Trophoblast cell (in vitro differentiated cells and primary cell): Measurements from ENCODE around the gene NAPB.
A peak's percentile ranks its signal among the peaks of the same experiment; 100 is the strongest.

Source experiments
- DNase-seq, 2 donors: peaks; one replicate each; pipeline ENCODE4 v3.0.0-alpha.2; 2016
- H2AFZ ChIP-seq: 2 replicates; pipeline ENCODE4 v1.6.1; 2013; ENCODE audit warnings: low read length, moderate library complexity, mild to moderate bottlenecking; ENCODE audit not compliant: insufficient read depth, poor library complexity
- H2AK5ac ChIP-seq: 2 replicates; pipeline ENCODE4 v1.6.1; 2013; ENCODE audit warnings: mild to moderate bottlenecking, low read length
- H2BK120ac ChIP-seq: 2 replicates; pipeline ENCODE4 v1.6.1; 2013; ENCODE audit warnings: low read length, mild to moderate bottlenecking, moderate library complexity; ENCODE audit not compliant: insufficient read depth, poor library complexity
- H2BK12ac ChIP-seq: 2 replicates; pipeline ENCODE4 v1.6.1; 2013; ENCODE audit warnings: mild to moderate bottlenecking, low read length, moderate library complexity
- H2BK5ac ChIP-seq: 2 replicates; pipeline ENCODE4 v1.6.1; 2013; ENCODE audit warnings: low read length, low read depth, moderate library complexity, mild to moderate bottlenecking; ENCODE audit not compliant: poor library complexity
- H3K14ac ChIP-seq: 2 replicates; pipeline ENCODE4 v1.6.1; 2013; ENCODE audit warnings: mild to moderate bottlenecking, low read length
- H3K18ac ChIP-seq: 2 replicates; pipeline ENCODE4 v1.6.1; 2013; ENCODE audit warnings: mild to moderate bottlenecking, low read length
- H3K23ac ChIP-seq: 2 replicates; pipeline ENCODE4 v1.6.1; 2013; ENCODE audit warnings: low read length
- H3K27ac ChIP-seq: 2 replicates; pipeline ENCODE4 v1.5.1; 2013; ENCODE audit warnings: low read depth, mild to moderate bottlenecking, inconsistent platforms, low read length, moderate library complexity
- H3K27me3 ChIP-seq: 2 replicates; pipeline ENCODE4 v1.6.1; 2013; ENCODE audit warnings: inconsistent platforms, mild to moderate bottlenecking, low read length, moderate library complexity; ENCODE audit not compliant: insufficient read depth
- H3K36me3 ChIP-seq, 2 experiments: 1 replicate in 1 of 2; 2 replicates in 1 of 2; pipeline ENCODE4 v1.6.1; 2013; ENCODE audit warnings: low read length in 2 of 2, mild to moderate bottlenecking in 2 of 2, moderate library complexity in 1 of 2; ENCODE audit not compliant: insufficient read depth in 2 of 2, control insufficient read depth in 1 of 2
- H3K4ac ChIP-seq: 2 replicates; pipeline ENCODE4 v1.6.1; 2013; ENCODE audit warnings: low read depth, mild to moderate bottlenecking, low read length, moderate library complexity
- H3K4me1 ChIP-seq, 2 experiments: 1 replicate in 1 of 2; 2 replicates in 1 of 2; pipeline ENCODE4 v1.6.1; 2013; ENCODE audit warnings: low read length in 2 of 2, mild to moderate bottlenecking in 2 of 2, moderate library complexity in 1 of 2; ENCODE audit not compliant: insufficient read depth in 2 of 2, control insufficient read depth in 1 of 2
- H3K4me2 ChIP-seq: 2 replicates; pipeline ENCODE4 v1.6.1; 2013; ENCODE audit warnings: inconsistent platforms, mild to moderate bottlenecking, low read length, moderate library complexity
- H3K4me3 ChIP-seq: 2 replicates; pipeline ENCODE4 v1.5.1; 2013; ENCODE audit warnings: mild to moderate bottlenecking, low read depth, low read length, inconsistent platforms
- H3K79me1 ChIP-seq: one replicate; pipeline ENCODE4 v1.6.1; 2013; ENCODE audit warnings: low read length
- H3K79me2 ChIP-seq: 2 replicates; pipeline ENCODE4 v1.6.1; 2013; ENCODE audit warnings: low read length, mild to moderate bottlenecking; ENCODE audit not compliant: control insufficient read depth, insufficient read depth, poor library complexity
- H3K9ac ChIP-seq: 2 replicates; pipeline ENCODE4 v1.6.1; 2013; ENCODE audit warnings: mild to moderate bottlenecking, low read length
- H3K9me3 ChIP-seq: 2 replicates; pipeline ENCODE4 v1.6.1; 2013; ENCODE audit warnings: low read depth, mild to moderate bottlenecking, control low read depth, inconsistent platforms, low read length; ENCODE audit not compliant: insufficient read depth
- H4K12ac ChIP-seq: 2 replicates; pipeline ENCODE4 v1.6.1; 2013; ENCODE audit warnings: low read depth, mild to moderate bottlenecking, low read length, moderate library complexity
- H4K8ac ChIP-seq: 2 replicates; pipeline ENCODE4 v1.6.1; 2013; ENCODE audit warnings: low read depth, mild to moderate bottlenecking, low read length, moderate library complexity
- H4K91ac ChIP-seq: one replicate; pipeline ENCODE4 v1.6.1; 2013; ENCODE audit warnings: low read depth, mild to moderate bottlenecking, low read length, moderate library complexity
- WGBS: extraction: QIAGEN DNeasy Blood & Tissue Kit; methylation state at CpG from one replicate; pipeline ENCODE4 v1.1.7; 2013; ENCODE audit warnings: missing lambda C conversion rate; ENCODE audit not compliant: insufficient read length, insufficient coverage; ENCODE audit errors: extremely low coverage; 5-methylcytosine and 5-hydroxymethylcytosine counted together

Gene NAPB

DNA sequence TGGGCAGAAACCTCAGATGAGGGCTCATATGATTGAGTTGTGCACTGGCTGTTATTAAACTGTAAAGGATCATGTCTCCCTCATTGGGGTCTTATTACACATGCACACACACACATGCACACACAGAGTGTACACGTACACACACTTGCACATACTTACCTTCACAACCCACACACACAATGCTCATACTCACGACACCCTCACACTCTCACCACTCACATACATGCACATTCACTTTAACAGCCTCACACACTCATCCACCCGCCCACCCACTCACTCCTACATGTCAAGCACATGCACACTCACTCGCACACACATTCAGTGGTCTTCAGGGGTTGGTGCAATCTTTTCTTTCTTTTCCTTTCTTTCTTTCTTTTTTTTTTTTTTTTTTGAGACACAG, 23.6 kb upstream of the NAPB start:
- Histone ChIP-seq H2AK5ac (no peak overlapping the region), H3K79me1 (no peaks in the 10 kb centered on the region), H3K27ac (no peak overlapping the region), H4K12ac (no peak overlapping the region), H3K23ac (no peak overlapping the region), H3K36me3 (no peaks in the 10 kb centered on the region), H2AFZ (no peak overlapping the region), H4K8ac (no peak overlapping the region), H3K4me1 (peaks cover 4 to 6% of the 10 kb centered on the region in 2 experiments), H2BK12ac (no peak overlapping the region), H3K27me3 (no peaks in the 10 kb centered on the region), H2BK120ac (no peak overlapping the region), H3K18ac (no peak overlapping the region), H4K91ac (no peak overlapping the region), H3K4me3 (no peak overlapping the region), H3K9me3 (no peaks in the 10 kb centered on the region), H2BK5ac (no peak overlapping the region), H3K9ac (no peak overlapping the region), H3K4me2 (no peak overlapping the region), H3K14ac (no peak overlapping the region), H3K79me2 (no peaks in the 10 kb centered on the region), H3K4ac (no peak overlapping the region)
- 100% methylated on average over 1 of the region's 4 CpGs for WGBS
- no peak for DNase-seq

DNA sequence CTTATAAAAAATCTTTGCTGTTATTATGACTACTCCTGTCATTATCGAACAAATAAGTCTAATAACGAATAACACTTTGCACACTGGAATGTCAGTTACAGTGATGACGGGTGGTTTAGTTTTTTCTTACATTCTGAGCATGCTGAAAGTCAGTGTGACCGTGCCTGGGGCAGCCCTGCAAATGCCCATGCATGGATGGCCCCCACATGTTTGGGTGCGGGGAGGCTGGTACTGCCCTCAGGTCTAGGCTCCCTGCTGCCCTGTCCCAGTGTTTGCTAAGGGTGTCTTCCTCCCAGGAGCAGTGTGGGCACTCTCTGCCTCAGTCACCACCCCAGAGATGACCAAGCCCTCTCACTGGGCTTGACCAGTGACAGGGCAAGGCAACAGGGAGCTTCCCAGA, 21.1 kb upstream of the NAPB start:
- WGBS = no CpG with 5 or more reads among the region's 5 CpGs

DNA sequence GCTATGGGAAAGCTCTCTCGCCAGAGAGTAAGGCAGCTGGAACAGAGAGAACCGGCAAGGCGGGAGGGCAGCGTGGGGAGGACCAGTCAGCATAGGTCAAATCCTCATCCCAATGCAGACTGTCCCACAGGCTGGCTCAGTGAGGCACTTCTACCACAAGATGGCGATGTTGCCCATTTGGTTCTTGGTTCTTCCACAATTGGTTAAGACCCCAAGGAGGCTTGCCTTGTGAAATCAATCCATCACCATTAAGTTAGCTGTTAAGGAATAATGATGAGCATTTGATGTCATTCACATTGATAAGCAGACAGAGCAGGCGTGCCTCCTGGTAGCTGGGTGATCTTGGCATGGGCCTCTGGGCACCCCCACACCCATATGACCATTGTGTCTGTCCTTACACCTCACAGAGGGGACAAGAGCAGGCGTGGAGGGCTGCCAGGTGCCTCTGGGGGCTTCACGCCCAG, 20.6 kb upstream of the NAPB start:
- peaks cover 4 to 6% of the 10 kb centered on the region in 2 experiments for H3K4me1 ChIP-seq
- no peak overlapping the region for H2BK120ac ChIP-seq
- no peaks in the 10 kb centered on the region for H3K79me2 ChIP-seq
- H3K23ac ChIP-seq = no peak overlapping the region
- WGBS = no CpG with 5 or more reads among the region's 8 CpGs
- no peak overlapping the region for H3K4ac ChIP-seq
- H3K14ac ChIP-seq = no peak overlapping the region
- no peak overlapping the region for H2BK12ac ChIP-seq
- no peaks in the 10 kb centered on the region for H3K27me3 ChIP-seq
- peak overlapping the region; percentile 21 for H2AFZ ChIP-seq
- H2BK5ac ChIP-seq = no peak overlapping the region
- H4K12ac ChIP-seq = no peak overlapping the region
- H3K36me3 ChIP-seq = no peaks in the 10 kb centered on the region
- H4K91ac ChIP-seq = no peak overlapping the region
- H4K8ac ChIP-seq = no peak overlapping the region
- no peak overlapping the region for H3K27ac ChIP-seq
- no peak overlapping the region for H3K4me2 ChIP-seq
- no peaks in the 10 kb centered on the region for H3K79me1 ChIP-seq
- peaks cover 2% of the 10 kb centered on the region for H3K9me3 ChIP-seq
- DNase-seq = peak; percentile 83 to 96
- H3K18ac ChIP-seq = no peak overlapping the region
- H3K9ac ChIP-seq = no peak overlapping the region
- no peak overlapping the region for H3K4me3 ChIP-seq
- no peak overlapping the region for H2AK5ac ChIP-seq

More for the DNA sequence above, 21.1 kb upstream of the NAPB start:
- Histone ChIP-seq H3K79me2 (no peaks in the 10 kb centered on the region), H3K9ac (no peak overlapping the region), H3K27me3 (no peaks in the 10 kb centered on the region), H2BK12ac (no peak overlapping the region), H3K9me3 (peaks cover 2% of the 10 kb centered on the region), H3K4ac (no peak overlapping the region), H3K14ac (no peak overlapping the region), H4K8ac (no peak overlapping the region), H3K4me1 (peaks cover 4 to 6% of the 10 kb centered on the region in 2 experiments), H4K91ac (no peak overlapping the region), H3K79me1 (no peaks in the 10 kb centered on the region), H3K27ac (no peak overlapping the region), H2AFZ (no peak overlapping the region), H2BK120ac (no peak overlapping the region), H3K36me3 (no peaks in the 10 kb centered on the region), H4K12ac (no peak overlapping the region), H3K4me2 (no peak overlapping the region), H3K18ac (no peak overlapping the region), H2AK5ac (no peak overlapping the region), H2BK5ac (no peak overlapping the region), H3K4me3 (no peak overlapping the region), H3K23ac (no peak overlapping the region)
- no peak for DNase-seq

DNA sequence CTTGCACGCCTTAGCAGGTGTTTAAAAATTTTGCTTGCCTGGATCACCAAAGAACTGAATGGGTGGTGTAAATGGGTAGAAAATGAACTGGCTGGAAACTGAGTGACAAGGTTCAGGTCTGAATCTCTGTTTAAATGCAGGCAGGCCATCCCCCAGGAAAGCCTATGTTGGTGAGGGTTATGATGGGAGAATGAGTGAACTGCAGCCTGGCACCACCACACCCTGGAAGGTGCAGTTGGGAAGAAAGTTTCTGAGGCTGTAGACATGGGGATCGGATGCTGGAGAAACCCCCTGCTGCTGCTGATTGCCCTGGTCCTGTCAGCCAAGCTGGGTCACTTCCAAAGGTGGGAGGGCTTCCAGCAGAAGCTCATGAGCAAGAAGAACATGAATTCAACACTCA, 18.7 kb upstream of the NAPB start:
- Histone ChIP-seq H3K4ac (no peak overlapping the region), H3K9me3 (peaks cover 2% of the 10 kb centered on the region), H2AK5ac (no peak overlapping the region), H3K27ac (no peak overlapping the region), H3K23ac (no peak overlapping the region), H3K4me1 (no peaks in the 10 kb centered on the region), H4K91ac (no peak overlapping the region), H3K36me3 (no peaks in the 10 kb centered on the region), H3K4me3 (no peak overlapping the region), H2BK120ac (no peak overlapping the region), H2AFZ (no peak overlapping the region), H3K27me3 (no peaks in the 10 kb centered on the region), H3K9ac (no peak overlapping the region), H4K12ac (no peak overlapping the region), H3K79me2 (no peaks in the 10 kb centered on the region), H3K4me2 (no peak overlapping the region), H4K8ac (no peak overlapping the region), H2BK12ac (no peak overlapping the region), H3K18ac (no peak overlapping the region), H3K79me1 (no peaks in the 10 kb centered on the region), H3K14ac (no peak overlapping the region), H2BK5ac (no peak overlapping the region)
- WGBS = no CpG with 5 or more reads among the region's 2 CpGs
- no peak for DNase-seq
